Measurements from ENCODE around the gene BACE2. TPM values are rescaled to one million over a fixed set of nuclear protein-coding genes. Genes with fewer than 3 reads are reported as not detected.

Gene BACE2
- total RNA-seq, 1 donor from 2014 or later: 16.8 TPM

DNA sequence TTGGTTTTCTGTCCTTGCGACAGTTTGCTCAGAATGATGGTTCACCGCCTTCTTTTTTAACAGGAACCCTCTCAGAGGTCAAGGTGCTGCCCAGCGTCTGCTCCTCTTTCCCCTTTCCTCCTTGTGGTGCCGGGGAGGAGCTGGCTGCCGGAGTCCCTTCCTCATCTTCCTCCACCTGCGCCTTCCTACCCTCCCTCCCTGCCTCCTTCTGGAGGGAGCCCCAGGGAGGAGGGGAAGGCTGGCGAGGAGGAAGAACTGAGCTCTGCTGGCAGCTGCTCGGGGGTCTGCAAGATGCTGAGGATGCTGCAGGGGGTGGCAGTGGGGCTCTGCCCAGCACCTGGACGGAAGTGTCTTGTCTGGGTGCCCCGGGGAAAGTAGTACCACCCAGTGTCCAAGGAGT is 31.2 kb downstream of the BACE2 start:
- Histone ChIP-seq H4K20me1 (ENCODE audit: insufficient read depth, low read length) (peaks cover 70% of the 10 kb centered on the region), H3K27me3 (ENCODE audit: insufficient read depth, low read length) (no peaks in the 10 kb centered on the region), H2AFZ (ENCODE audit: low read depth, low read length) (no peak overlapping the region), H3K36me3 (ENCODE audit: insufficient read depth, low read length) (no peaks in the 10 kb centered on the region), H3K79me2 (ENCODE audit: insufficient read depth, low read length) (peaks cover 46% of the 10 kb centered on the region), H3K4me3 (ENCODE audit: insufficient read depth, low read depth, low read length) (no peak overlapping the region), H3K9me3 (ENCODE audit: insufficient read depth, low read depth, low read length) (no peaks in the 10 kb centered on the region), H3K4me1 (ENCODE audit: insufficient read depth, low read length) (no peaks in the 10 kb centered on the region), H3K9ac (ENCODE audit: low read length) (no peak overlapping the region), H3K27ac (ENCODE audit: low read depth, low read length) (no peak overlapping the region), H3K4me2 (ENCODE audit: low read length) (no peak overlapping the region)
- H3K4me1 Mint-ChIP-seq (ENCODE audit: low read depth, unreplicated experiment): no peaks in the 10 kb centered on the region
- no peak for TF ChIP-seq EZH2 (IDR thresholded peaks at IDR 0.05; ENCODE audit: insufficient read depth, low read length)
- TF ChIP-seq, protein P1, sequence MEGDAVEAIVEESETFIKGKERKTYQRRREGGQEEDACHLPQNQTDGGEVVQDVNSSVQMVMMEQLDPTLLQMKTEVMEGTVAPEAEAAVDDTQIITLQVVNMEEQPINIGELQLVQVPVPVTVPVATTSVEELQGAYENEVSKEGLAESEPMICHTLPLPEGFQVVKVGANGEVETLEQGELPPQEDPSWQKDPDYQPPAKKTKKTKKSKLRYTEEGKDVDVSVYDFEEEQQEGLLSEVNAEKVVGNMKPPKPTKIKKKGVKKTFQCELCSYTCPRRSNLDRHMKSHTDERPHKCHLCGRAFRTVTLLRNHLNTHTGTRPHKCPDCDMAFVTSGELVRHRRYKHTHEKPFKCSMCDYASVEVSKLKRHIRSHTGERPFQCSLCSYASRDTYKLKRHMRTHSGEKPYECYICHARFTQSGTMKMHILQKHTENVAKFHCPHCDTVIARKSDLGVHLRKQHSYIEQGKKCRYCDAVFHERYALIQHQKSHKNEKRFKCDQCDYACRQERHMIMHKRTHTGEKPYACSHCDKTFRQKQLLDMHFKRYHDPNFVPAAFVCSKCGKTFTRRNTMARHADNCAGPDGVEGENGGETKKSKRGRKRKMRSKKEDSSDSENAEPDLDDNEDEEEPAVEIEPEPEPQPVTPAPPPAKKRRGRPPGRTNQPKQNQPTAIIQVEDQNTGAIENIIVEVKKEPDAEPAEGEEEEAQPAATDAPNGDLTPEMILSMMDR (IDR thresholded peaks at IDR 0.05; ENCODE audit: insufficient read depth, low read depth, low read length): no peak
- no peak overlapping the region for H3K4me3 Mint-ChIP-seq (ENCODE audit: unreplicated experiment)
- no peaks in the 10 kb centered on the region for H3K9me3 Mint-ChIP-seq (ENCODE audit: unreplicated experiment)
- H3K36me3 Mint-ChIP-seq (ENCODE audit: low read depth, unreplicated experiment): peaks cover 2% of the 10 kb centered on the region
- no peak overlapping the region for H3K27ac Mint-ChIP-seq (ENCODE audit: unreplicated experiment)
- DNase-seq (ENCODE audit: low read depth): no peak
- H3K27me3 Mint-ChIP-seq (ENCODE audit: low read depth, unreplicated experiment): no peaks in the 10 kb centered on the region
- no peak for FAIRE-seq

DNA sequence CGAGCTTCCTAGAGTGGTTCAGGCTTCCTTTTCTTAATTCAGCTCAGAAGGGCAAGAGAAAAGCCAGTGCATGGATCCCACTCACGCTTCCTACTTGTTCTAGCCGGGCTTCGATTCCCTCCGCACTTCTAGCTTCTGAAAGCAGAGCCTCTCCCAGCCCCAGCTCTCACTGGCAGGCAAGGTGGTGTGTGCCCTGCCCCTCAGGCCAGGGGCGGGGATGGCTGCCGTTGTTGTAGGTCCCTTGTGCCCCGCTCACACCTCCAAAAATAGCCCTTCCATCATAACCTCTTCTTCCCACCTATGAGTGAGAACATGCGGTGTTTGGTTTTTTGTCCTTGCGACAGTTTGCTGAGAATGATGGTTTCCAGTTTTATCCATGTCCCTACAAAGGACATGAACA is 31.6 kb downstream of the BACE2 start:
- H3K27ac ChIP-seq (ENCODE audit: low read depth, low read length): no peak overlapping the region
- no peak overlapping the region for H3K4me2 ChIP-seq (ENCODE audit: low read length)
- no peaks in the 10 kb centered on the region for H3K27me3 Mint-ChIP-seq (ENCODE audit: low read depth, unreplicated experiment)
- FAIRE-seq (no peak), DNase-seq (ENCODE audit: low read depth) (no peak)
- no peak overlapping the region for H3K9ac ChIP-seq (ENCODE audit: low read length)
- no peak overlapping the region for H3K27ac Mint-ChIP-seq (ENCODE audit: unreplicated experiment)
- H3K4me1 Mint-ChIP-seq (ENCODE audit: low read depth, unreplicated experiment): no peaks in the 10 kb centered on the region
- H3K9me3 ChIP-seq (ENCODE audit: insufficient read depth, low read depth, low read length): no peaks in the 10 kb centered on the region
- no peaks in the 10 kb centered on the region for H3K9me3 Mint-ChIP-seq (ENCODE audit: unreplicated experiment)
- peaks cover 2% of the 10 kb centered on the region for H3K36me3 Mint-ChIP-seq (ENCODE audit: low read depth, unreplicated experiment)
- H3K4me1 ChIP-seq (ENCODE audit: insufficient read depth, low read length): no peaks in the 10 kb centered on the region
- TF ChIP-seq EZH2 (IDR thresholded peaks at IDR 0.05; ENCODE audit: insufficient read depth, low read length): no peak
- TF ChIP-seq, protein P1 (IDR thresholded peaks at IDR 0.05; ENCODE audit: insufficient read depth, low read depth, low read length): no peak
- H4K20me1 ChIP-seq (ENCODE audit: insufficient read depth, low read length): peaks cover 69% of the 10 kb centered on the region
- no peak overlapping the region for H2AFZ ChIP-seq (ENCODE audit: low read depth, low read length)
- no peak overlapping the region for H3K4me3 ChIP-seq (ENCODE audit: insufficient read depth, low read depth, low read length)
- no peaks in the 10 kb centered on the region for H3K27me3 ChIP-seq (ENCODE audit: insufficient read depth, low read length)
- H3K79me2 ChIP-seq (ENCODE audit: insufficient read depth, low read length): peaks cover 50% of the 10 kb centered on the region
- H3K4me3 Mint-ChIP-seq (ENCODE audit: unreplicated experiment): no peak overlapping the region
- H3K36me3 ChIP-seq (ENCODE audit: insufficient read depth, low read length): no peaks in the 10 kb centered on the region

DNA sequence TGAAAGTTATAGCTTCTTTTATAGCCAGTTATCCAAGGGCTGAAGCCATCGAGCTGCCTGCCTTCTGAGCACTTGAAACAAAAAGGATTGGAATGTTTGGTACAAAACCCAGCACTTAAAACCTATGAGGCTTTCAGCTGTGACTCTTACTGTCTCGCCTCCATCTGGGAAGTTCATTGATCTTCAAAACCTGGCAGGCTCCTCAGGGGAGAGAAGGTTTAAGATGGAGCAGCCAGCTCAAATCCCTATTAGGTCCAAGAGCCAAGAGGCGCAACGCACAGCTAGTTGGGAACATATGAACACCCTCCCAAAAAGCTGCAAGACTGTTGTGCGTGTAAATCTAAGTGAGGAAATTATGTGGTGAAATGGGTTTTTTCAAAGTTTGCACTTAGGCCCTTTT is 33.4 kb downstream of the BACE2 start:
- peaks cover 2% of the 10 kb centered on the region for H3K36me3 Mint-ChIP-seq (ENCODE audit: low read depth, unreplicated experiment)
- H3K4me1 Mint-ChIP-seq (ENCODE audit: low read depth, unreplicated experiment): no peaks in the 10 kb centered on the region
- H3K4me2 ChIP-seq (ENCODE audit: low read length): no peak overlapping the region
- FAIRE-seq (no peak), DNase-seq (ENCODE audit: low read depth) (no peak)
- H2AFZ ChIP-seq (ENCODE audit: low read depth, low read length): no peak overlapping the region
- no peak overlapping the region for H3K4me3 ChIP-seq (ENCODE audit: insufficient read depth, low read depth, low read length)
- TF ChIP-seq, protein P1 (IDR thresholded peaks at IDR 0.05; ENCODE audit: insufficient read depth, low read depth, low read length): no peak
- TF ChIP-seq EZH2 (IDR thresholded peaks at IDR 0.05; ENCODE audit: insufficient read depth, low read length): no peak
- no peaks in the 10 kb centered on the region for H3K9me3 ChIP-seq (ENCODE audit: insufficient read depth, low read depth, low read length)
- no peaks in the 10 kb centered on the region for H3K27me3 ChIP-seq (ENCODE audit: insufficient read depth, low read length)
- no peaks in the 10 kb centered on the region for H3K36me3 ChIP-seq (ENCODE audit: insufficient read depth, low read length)
- no peaks in the 10 kb centered on the region for H3K27me3 Mint-ChIP-seq (ENCODE audit: low read depth, unreplicated experiment)
- H3K9ac ChIP-seq (ENCODE audit: low read length): no peak overlapping the region
- H3K4me3 Mint-ChIP-seq (ENCODE audit: unreplicated experiment): no peak overlapping the region
- no peaks in the 10 kb centered on the region for H3K4me1 ChIP-seq (ENCODE audit: insufficient read depth, low read length)
- H3K79me2 ChIP-seq (ENCODE audit: insufficient read depth, low read length): peaks cover 43% of the 10 kb centered on the region
- H3K9me3 Mint-ChIP-seq (ENCODE audit: unreplicated experiment): no peaks in the 10 kb centered on the region
- no peak overlapping the region for H3K27ac Mint-ChIP-seq (ENCODE audit: unreplicated experiment)
- H3K27ac ChIP-seq (ENCODE audit: low read depth, low read length): no peak overlapping the region
- H4K20me1 ChIP-seq (ENCODE audit: insufficient read depth, low read length): peaks cover 59% of the 10 kb centered on the region
